Testis (tissue), 2 donors: ENCODE measurements around the gene BRS3.

ENCODE experiments used
- CTCF ChIP-seq, 3 experiments: fragments of 450-650 bp in 2 of 3; fragments of 200-600 bp in 1 of 3; sonication (generic) in 1 of 3; IDR thresholded peaks; one replicate each; pipeline ENCODE4 v1.5.1; 2016 to 2019; ENCODE audit warnings: antibody characterized with exemption in 3 of 3, mild to moderate bottlenecking in 2 of 3, moderate library complexity in 1 of 3
- POLR2A ChIP-seq: fragments of 450-650 bp; IDR thresholded peaks from one replicate; pipeline ENCODE4 v1.6.1; 2017; ENCODE audit warnings: antibody characterized with exemption, mild to moderate bottlenecking, moderate library complexity

GRCh38 chrX:136467303-136467702, 20.4 kb upstream of the BRS3 start:
- TF ChIP-seq CTCF (IDR thresholded peaks at IDR 0.05) (no peak), POLR2A (no peak)
